DND-41 (cell line): ENCODE measurements around the gene SMIM22.

Source experiments
- EZH2 ChIP-seq: IDR thresholded peaks from 3 replicates; pipeline ENCODE4 v1.6.1; 2012; ENCODE audit warnings: borderline replicate concordance, low read depth, mild to moderate bottlenecking, moderate library complexity, low read length, inconsistent platforms; ENCODE audit not compliant: severe bottlenecking
- TF ChIP-seq, protein P1 (sequence below): IDR thresholded peaks from 2 replicates; pipeline ENCODE4 v1.5.1; 2012; ENCODE audit warnings: borderline replicate concordance, low read length, moderate library complexity, mild to moderate bottlenecking; ENCODE audit not compliant: poor library complexity, severe bottlenecking; ENCODE audit errors: extremely low read depth

GRCh38 chr16:4831616-4832015 is 36.4 kb downstream of the SMIM22 start:
- TF ChIP-seq EZH2: no peak
- TF ChIP-seq, protein P1, sequence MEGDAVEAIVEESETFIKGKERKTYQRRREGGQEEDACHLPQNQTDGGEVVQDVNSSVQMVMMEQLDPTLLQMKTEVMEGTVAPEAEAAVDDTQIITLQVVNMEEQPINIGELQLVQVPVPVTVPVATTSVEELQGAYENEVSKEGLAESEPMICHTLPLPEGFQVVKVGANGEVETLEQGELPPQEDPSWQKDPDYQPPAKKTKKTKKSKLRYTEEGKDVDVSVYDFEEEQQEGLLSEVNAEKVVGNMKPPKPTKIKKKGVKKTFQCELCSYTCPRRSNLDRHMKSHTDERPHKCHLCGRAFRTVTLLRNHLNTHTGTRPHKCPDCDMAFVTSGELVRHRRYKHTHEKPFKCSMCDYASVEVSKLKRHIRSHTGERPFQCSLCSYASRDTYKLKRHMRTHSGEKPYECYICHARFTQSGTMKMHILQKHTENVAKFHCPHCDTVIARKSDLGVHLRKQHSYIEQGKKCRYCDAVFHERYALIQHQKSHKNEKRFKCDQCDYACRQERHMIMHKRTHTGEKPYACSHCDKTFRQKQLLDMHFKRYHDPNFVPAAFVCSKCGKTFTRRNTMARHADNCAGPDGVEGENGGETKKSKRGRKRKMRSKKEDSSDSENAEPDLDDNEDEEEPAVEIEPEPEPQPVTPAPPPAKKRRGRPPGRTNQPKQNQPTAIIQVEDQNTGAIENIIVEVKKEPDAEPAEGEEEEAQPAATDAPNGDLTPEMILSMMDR: no peak
